Inflammatory macrophage treated with lipopolysaccharide for 1 hour (primary cell): Measurements from ENCODE around the gene YBX2.
A peak's percentile ranks its signal among the peaks of the same experiment; 100 is the strongest.

Experiments
- DNase-seq, 2 donors: peaks; one replicate each; pipeline ENCODE4 v3.0.0-alpha.2; 2020 to 2022

Gene YBX2

DNA sequence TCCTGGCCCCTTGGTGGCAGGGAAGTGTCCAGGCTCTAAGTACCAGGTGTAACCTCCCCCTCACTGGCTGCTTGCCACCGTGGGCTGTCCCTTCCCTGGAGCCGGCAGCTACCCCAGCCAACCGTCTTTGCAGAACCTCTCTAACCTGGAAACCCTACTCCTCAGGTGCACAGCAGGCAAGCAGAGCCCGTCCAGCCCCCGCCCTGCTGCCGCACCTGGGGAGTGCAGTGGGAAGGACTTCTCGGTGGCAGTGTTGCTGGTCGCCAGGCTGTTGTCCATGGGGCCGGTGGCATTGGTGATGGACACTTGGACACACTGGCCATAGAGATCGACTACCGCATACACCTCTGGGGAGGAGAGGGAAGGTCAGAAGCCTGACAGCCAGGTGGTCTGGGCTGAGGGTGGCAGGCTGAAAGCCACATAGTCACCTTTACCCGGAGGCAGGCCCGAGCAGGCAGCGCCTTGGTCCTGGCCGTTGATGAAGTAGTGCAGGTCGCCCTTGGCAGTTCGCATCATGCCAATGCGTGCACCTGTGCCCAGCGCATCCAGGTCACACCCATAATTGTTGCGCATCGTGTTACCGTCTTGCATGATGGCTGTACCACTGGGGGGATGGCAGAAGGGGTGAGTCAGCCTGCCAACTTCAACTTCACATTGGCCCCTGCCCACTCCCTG lies 28.2 kb upstream of the YBX2 start:
- DNase-seq: no peak

DNA sequence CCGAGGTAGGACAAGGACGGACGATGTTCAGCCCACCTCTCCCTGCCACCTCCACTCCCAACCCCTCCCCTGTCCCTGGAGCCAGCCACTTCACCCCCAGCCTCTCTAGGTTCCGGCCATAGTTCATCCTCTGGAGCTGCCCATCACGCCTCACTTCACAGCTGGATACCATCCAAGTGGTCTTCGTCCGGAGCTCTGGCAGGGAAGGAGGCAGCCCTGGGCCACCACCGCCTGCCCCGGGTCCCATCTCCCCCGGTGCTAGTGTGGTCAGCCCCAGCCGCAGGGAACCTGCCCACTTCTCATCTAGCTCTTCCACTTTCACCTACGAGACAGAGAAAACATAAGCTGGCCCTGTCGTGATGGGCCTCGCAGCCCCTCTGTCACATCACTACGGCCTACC lies 27.0 kb upstream of the YBX2 start:
- DNase-seq: no peak

DNA sequence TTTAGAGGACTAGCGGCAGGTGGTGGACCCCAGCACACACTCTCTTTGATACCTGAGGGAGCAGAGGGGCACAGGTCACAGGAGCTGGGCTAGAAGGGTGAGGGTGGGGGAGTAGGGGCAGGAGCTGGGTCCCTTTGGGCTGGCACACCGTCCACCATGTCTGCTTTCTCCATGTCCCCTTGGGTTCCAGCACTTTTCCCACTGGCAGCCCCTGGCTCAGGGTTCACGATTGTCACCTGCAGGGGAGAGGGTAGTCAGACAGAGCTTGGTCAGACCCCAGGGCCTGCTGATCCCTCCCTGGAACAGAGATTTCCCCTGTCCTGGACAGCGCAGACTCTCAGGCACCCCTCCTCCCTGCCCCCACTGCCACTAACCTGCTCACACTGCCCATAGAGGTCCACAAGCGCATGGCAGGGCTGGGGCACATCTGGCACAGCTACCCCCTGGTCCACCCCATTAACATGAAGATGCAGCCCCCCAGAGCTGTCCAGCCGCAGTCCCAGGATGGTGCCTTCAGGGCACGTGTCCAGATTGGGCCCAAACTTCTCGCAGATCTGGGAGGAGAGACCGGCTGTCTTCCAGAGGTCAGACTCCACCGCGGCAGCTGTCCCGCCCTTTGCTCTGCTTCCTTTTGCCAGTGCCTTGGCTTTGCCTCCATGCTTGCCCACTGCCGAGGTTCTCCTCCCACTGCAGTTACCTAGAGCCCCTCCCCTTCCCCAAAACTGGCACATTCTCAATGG lies 23.9 kb upstream of the YBX2 start:
- DNase-seq: no peak

DNA sequence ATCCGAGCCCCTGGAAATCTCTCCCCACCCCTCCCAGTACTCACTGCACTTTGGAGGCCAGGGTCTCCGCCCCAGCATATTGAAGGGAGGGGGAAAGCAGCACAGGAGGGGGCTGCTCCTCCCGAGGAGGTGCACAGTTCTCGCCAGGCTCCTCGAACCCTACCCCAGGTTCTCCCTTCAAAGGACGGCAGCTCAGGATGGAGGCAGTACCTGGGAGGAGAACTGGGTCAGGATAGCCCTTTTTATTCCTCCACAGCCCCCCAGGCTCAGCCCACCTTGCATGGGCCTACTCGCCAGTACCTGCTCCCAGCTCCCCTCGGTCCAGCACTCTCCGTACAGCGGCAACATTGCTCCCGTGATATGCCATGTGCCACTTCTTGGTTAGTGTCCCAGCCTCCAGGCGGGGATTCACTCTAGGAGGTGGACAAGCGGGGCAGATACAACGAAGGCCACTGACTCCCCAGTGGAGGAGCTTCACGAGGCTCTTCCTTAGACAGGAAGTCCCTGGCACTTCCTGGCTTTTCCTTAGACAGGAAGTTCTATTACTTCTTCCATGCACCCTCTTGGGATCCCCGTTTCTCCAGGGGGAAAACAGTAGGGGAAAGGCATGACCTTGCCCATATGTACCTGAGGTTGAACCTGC lies 22.8 kb upstream of the YBX2 start:
- DNase-seq: no peak

DNA sequence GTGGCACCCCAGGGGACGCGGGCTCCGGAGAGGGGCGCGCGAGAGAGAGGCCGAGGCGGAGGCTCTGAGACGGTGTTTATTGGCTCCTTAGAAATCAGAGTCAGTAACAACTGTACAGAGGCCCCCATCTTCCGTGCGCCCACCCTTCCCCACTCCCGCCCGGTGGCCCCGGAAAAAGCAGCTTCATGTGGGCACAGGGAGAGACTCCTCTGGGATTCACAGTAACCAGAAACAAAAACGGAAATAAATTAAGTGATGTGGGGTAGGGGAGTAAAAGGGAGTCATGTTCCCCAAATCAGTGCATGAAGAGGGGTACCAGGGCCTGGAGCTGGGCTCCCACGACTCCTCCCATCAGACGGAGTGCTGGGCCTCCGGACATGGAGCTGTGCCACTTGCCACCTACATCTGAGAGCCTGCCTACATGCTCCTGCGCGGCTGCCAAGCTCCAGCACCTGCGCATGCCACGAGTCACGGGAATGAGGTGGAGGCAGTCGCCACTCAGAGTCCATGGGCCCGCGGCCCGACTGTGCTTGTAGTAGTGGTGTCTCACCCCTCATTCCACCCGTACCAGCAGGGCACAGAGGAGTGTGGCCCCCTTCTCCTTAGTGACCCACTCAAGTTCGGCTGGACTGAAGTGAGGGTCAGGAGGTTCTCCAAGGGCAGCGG lies 21.3 kb upstream of the YBX2 start:
- no peak for DNase-seq

DNA sequence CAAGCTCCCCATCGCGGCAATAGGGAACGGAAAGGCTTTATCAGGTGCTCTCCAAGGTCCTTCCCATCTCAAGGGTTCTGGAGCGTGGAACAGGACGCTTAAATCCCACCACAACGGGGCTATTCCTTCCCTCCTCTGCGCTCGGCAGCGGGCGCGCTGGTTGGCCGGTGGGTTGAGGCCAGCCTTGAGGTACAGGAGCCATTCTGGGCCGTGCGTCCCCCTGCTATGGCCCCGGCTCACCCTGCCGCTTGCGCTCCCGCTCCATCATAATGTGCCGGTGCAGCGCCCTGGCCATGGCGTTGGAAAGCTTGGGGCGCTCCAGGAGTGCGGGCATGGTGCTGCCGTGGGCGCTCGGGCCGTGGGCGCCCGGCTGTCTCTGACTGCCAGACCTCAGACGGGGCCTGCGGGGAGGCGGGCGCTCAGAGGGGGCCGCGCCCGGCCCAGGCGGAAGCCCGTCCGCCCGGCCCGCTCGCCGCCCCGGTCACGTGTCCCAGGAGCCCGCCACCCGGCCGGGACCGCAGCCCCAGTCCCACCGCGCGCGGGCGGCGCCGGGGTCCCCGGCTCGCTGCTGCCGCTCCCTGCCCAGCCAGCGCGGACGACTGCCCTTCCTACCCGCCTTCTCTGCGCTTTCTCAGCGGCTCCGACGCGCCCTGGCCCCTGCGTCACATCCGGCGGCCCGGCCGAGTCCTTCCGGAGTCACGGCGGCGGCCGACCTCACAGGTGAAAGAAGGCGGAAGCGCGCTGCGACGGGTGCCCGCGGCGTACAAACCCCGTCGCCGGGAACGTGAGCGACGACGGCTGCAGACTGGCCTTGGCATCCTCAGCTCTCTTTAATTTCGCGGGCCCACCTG lies 20.5 kb upstream of the YBX2 start, which contains the start of gene GPS2:
TSS of gene GPS2 (minus strand) at position 642 of the 851 bp plus-strand sequence. CDS start at position 334, 308 bp downstream.
- DNase-seq: peak; percentile 79 to 83

DNA sequence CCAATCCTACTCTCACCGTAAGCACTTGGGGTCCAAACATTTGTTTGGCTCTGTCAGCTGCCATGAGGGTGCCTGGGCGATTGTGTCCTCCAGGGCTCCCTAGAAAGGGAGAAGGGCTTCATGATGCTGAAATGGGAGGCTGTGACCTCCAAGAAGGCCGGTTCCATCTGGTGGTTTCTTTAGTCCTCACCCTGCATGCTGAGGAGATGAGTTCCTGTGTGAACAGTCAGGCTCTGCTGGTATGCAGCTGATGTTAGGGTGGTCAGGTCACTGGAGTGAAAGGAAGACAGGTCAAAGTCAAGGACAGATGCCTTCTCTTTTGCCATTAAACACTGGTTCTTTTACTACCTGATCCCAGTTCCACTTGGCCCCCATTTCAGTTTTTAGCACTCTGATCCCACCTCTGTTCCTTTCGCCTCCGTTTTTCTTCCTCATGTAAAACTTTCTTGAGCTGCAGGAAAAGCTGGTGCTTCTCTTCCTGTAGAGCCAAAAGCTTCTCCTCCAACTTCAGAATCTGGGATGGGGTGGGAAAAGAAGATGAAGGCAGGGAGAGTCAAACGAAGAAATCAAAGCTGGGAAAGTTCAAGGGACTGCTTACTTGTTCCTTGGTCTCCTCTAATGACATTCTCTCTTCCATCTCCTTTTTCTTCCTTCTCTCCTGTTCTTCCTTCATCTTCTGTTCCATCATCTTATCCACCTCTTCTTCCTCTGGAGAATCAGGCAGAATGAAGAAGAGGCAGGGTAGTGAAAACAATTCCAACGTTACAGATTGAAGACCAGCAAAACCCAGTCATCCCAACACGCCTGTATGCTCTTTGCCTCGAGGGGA lies 19.7 kb upstream of the YBX2 start:
- no peak for DNase-seq

DNA sequence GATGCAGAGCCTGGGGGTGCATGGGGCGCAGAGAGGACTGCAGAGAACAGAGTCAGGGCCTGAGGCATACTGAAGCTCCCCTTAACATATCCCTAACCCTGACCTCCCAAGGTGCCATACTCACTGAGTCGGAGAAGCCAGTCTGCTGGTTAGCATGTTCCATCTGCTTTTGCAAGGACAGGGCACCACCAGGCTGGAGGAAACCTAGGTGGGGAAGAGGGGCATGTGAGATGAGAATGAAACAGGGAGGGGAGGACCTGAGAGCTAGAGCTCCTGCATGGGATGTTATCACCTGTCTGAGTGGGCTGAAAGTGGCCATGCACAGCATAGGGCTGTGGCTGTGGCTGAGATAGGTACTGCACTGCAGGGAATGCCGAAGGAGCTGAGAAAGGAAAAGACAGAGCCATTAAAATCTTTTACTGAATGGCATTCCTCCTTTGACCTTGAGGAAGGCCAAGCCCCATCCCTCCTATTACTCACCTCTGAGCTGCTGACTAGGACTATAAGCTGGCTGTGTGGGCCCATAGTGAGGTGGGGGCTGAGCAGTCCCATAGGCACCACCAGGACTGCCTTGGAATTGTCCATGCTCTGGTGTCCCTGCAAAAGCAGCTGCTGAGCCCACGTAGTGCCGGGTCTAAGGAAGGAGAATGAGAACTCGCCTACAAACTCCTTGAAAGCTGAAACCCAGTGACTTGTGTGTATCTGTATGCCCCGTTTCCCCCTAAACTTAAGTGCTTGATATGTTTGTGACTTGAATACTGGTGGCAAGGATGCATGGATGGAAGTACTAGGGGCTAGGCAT lies 18.9 kb upstream of the YBX2 start:
- no peak for DNase-seq

DNA sequence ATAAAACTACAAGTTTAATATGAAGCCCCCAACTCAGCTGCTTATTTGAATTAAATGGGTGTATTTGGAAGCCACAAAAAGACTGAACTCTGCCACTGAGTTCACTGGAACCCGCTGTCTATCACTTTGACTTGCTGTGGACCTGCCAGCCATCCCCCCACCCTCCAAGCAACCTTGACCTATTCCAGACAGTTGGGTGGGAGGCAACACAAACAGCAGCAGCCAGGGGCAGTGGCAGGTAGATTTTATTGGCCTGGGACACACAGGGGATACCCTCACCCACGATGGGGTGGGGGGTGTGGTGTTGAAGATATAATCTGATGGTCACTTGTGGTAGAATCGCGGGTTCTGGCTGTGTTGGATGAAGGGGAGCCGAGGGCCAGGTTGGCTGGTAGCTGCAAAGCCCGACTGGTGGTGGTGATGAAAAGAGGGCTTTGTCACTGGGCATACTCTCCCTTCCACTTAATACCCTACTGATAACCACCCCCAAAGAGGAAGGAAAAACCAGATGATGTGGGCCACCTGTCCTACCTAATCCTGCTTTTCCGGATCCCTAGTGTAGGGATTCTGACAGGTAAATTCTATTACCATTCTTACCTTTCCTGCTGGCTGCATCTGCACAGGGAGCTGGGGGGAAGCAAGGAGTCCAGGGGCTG lies 18.1 kb upstream of the YBX2 start:
- no peak for DNase-seq

DNA sequence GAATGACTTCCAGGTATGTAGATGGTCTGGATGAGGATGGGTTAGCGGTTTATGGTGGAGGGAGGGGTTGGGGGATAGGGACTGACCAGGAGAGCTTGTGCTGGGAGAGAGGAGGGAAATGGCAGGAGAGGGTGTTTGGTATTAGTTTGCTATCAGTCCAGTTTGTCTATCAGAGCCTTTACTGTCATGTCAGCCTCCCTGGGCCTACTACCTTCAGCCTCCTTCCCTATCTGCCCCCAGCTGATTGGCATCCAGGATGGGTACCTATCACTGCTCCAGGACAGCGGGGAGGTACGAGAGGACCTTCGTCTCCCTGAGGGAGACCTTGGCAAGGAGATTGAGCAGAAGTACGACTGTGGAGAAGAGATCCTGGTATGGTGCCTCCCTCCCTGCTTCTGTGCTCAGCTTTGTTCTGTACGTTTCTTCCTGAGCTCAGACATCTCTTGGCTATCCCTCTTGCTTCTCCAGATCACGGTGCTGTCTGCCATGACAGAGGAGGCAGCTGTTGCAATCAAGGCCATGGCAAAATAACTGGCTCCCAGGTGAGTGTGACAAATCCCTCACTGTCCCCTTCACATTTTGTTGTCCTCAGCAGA lies 16.8 kb upstream of the YBX2 start:
- DNase-seq: no peak

DNA sequence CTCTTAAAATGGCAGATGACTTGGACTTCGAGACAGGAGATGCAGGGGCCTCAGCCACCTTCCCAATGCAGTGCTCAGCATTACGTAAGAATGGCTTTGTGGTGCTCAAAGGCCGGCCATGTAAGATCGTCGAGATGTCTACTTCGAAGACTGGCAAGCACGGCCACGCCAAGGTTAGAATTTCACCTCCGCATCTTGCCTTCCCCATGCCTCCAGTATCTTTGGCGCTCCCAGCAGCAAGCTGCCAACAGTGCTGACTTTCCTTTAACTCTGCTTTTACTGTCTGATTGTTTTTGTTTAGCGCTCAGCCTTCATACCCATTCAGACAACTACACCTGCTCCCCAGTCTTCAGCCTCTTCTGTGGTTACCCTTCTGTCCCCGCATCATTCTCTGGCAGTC lies 15.2 kb upstream of the YBX2 start:
- no peak for DNase-seq

DNA sequence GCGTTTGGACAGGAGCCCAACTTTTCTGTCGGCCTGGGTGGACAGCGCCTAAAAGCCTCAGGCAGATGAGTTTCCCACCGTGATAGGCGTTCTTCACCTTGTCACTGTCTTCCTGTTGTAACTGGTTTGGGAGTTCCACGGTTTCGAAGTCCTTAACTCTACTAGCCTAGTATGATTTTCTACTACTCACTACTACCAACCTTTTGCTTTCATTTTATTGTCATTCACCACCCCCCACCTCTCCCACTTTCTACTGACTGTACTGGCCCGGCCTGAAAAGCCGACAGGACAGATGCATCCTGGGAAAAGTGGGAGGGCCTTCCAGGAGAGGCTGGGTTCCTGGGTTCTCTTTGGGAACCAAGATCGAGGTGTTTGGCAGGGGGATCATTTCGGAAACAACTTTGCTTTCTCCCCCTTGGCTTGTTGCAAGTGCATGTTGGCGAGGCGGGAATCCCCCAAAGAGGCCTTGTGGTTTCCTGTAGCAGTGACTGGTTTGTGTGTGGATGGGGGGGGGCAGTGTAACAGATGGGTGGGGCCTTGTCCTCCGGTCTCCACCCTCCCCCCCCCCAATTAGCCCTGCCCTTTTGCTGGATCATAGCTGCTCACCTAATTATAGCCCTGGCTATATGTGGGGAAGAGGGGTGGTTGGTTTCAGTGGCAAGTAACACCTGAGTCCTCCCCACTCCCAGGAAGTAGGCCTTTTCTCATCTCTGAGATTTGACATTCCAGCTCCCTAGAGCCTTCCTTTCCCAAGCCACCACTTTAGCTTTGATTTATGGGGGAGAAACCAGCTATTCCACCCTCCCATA lies 14.4 kb upstream of the YBX2 start:
- DNase-seq: peak; percentile 85 to 88

DNA sequence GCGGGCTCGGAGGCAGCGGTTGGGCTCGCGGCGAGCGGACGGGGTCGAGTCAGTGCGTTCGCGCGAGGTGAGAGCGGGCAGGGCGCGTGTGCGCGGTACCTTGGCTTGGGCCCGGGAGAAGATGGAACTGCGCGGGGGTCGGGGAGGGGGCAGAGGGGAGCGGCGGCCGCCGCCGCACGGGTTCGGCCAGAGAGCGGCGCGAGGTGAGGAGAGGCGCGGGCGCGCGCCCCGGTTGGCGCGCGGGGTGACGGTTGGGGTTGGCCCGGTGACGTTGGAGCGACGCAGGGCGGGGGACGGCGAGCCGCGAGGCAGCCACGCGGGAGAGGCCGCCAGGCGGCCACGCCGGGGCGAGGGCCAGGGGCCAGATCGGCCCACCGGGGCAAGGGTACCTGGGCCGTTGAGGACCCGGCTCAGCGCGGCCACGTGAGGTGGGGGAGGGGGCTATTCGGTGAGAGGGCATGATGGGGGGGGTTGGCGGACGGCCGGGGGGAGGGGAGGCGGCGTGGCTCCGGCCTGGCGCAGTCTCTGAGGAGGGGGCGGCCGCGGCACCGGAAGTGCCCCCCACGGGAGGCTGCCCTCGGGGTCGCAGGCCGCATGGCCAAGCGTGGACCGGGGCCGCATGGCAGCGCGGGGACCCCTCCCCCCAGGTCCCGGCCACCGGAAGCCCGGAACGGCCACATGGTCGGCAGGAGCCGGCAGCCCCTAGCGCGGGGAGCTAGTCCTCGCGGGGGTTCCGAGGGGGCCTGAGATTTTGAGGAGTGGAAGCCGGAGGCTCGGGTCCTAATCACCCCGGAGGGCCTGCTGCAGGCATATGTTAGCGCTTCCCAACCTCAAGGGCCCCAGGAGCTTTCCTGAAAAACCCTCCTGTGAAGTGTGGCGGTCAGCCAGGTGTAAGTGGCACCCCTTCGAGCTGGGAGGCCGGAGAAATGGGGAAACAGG lies 13.5 kb upstream of the YBX2 start:
- peak; percentile 34 to 55 for DNase-seq

DNA sequence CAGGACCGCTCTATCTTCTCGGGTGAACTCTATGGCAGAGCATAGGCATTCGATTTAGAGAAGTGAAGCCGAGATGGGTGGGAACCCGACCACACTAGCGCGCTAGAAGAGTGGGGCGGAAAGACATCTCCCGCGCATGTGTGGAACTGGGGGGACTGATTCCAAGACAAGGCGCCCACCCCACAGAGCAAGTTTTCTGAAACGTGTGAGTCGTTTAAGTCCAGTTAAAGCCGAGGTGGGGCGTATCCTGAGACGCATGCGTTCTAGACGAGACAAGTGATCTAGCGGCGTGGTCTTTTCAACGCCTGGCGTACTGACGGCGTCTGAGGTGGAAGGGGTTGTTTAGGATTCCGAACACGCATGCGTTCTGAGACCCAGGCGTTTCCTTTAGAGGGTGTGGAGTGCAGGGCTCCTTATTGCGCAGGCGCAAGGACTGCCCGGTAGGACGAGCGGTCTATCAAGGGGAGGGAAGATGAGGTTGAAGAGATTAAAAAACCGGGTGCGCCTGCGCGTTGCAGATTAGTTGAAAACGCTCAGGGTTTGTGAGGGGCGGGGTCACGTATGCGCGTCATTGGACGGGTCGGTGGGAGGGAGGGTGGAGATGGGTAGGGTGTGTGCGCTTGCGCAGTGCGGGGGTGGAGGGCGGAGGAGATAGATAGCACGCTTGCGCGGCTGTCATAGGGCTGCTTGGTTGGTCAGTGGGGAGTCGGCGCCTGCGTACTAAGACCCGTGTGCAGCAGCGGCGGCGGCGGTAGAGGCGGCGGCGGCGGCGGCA lies 12.7 kb upstream of the YBX2 start, which contains the start of gene EIF5A:
TSS of gene EIF5A (plus strand) at position 718 of the 775 bp plus-strand sequence. CDS start 2,008 bp downstream, outside the sequence.
- peak; percentile 100 for DNase-seq

DNA sequence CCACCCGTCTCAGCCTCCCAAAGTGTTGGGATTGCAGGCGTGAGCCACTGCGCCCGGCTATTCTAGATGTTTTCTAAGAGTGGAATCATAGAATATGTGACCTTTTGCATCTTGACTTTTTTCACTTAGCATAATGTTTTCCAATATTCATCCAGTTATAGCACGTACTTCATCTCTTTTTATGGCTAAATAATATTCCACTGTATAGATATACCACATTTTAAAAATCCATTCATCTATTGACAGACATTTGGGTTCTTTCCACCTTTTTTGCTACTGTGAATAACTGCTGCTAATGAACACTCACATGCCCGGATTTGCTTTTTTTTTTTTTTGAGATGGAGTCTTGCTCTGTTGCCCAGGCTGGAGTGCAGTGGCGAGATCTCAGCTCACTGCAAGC lies 9.7 kb upstream of the YBX2 start:
- DNase-seq: no peak

DNA sequence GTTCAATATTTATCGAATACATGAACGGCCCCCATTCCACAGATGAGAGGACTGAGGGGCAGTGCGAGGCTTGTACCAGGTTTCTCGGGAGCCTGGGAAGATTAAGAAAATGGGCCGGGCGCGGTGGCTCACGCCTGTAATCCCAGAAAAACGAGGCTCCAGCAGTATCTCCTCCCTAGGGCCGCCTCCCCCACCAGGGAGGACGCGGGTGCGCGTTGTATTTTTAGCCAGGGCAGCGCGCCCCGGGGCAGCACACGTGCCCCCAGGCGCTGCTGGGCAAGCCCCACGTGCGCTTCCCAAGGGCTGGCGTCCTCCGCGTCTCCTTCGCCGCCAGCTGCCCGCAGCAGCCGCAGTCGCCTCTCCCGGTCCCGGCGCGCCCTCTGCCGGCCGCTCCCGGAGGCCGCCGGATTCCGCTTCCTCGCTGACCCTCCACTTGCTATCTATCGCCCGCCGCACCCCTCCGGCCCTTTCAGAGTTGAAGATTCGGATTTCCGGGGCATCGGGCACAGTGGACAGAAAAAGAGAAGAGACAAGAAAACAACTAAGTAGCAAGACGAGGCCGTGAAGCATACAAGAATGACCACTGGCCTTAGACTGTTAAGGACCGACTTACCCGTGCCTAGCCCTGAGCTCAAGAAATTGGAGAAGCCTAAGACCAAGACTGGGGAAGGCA lies 1.9 kb upstream of the YBX2 start:
- peak; percentile 70 to 94 for DNase-seq
